ENCODE data around the gene ANKRD17.

The ANKRD17 gene

DNA sequence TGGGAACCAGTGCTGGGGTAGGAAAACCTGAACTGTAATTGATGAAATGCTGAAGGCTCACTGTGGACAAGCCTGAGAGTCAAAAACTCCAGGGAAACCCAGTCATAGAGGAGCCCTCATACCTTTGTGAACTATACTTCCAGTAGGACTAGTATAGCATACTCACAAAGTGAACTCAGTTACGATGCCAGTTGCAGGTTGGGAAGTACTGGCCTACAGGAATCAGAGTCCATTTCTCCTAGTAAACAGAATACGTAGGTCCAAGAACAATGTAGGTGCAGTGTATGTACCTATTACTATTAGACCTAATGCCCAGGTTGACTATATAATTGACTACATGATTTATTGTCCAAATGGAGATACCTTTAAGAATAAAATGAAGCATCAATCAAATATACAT is 8.5 kb upstream of the ANKRD17 start:
- no peaks in the 10 kb centered on the region for H3K9me3 ChIP-seq (ENCODE audit: insufficient read depth, low read depth, low read length)
- no peak overlapping the region for H2AFZ ChIP-seq (ENCODE audit: low read length)
- peaks cover 6% of the 10 kb centered on the region for H3K4me1 ChIP-seq (ENCODE audit: insufficient read depth, low read length, poor library complexity, severe bottlenecking)
- no peaks in the 10 kb centered on the region for H3K36me3 ChIP-seq (ENCODE audit: insufficient read depth, low read length)
- no peaks in the 10 kb centered on the region for H3K79me2 ChIP-seq (ENCODE audit: insufficient read depth, low read length)
- H3K4me3 ChIP-seq (ENCODE audit: low read length, poor library complexity, severe bottlenecking) = no peak overlapping the region
- H3K4me2 ChIP-seq (ENCODE audit: low read depth, low read length, poor library complexity, severe bottlenecking) = no peak overlapping the region
- TF ChIP-seq EZH2phosphoT487 (IDR thresholded peaks at IDR 0.05; ENCODE audit: borderline replicate concordance) = no peak
- TF ChIP-seq, protein P1, sequence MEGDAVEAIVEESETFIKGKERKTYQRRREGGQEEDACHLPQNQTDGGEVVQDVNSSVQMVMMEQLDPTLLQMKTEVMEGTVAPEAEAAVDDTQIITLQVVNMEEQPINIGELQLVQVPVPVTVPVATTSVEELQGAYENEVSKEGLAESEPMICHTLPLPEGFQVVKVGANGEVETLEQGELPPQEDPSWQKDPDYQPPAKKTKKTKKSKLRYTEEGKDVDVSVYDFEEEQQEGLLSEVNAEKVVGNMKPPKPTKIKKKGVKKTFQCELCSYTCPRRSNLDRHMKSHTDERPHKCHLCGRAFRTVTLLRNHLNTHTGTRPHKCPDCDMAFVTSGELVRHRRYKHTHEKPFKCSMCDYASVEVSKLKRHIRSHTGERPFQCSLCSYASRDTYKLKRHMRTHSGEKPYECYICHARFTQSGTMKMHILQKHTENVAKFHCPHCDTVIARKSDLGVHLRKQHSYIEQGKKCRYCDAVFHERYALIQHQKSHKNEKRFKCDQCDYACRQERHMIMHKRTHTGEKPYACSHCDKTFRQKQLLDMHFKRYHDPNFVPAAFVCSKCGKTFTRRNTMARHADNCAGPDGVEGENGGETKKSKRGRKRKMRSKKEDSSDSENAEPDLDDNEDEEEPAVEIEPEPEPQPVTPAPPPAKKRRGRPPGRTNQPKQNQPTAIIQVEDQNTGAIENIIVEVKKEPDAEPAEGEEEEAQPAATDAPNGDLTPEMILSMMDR (conservative IDR thresholded peaks at IDR 0.05; ENCODE audit: low read length) = no peak
- H4K20me1 ChIP-seq (ENCODE audit: insufficient read depth, low read length, poor library complexity, severe bottlenecking) = no peaks in the 10 kb centered on the region
- H3K27me3 ChIP-seq (ENCODE audit: insufficient read depth, low read length, poor library complexity, severe bottlenecking) = no peaks in the 10 kb centered on the region
- no peaks in the 10 kb centered on the region; the same call in 1 of the 2 replicates for H3F3A ChIP-seq (ENCODE audit: low read depth)
- H3K9me2 ChIP-seq (replicated peaks; ENCODE audit: low read depth, low read length) = no peaks in the 10 kb centered on the region
- H3K9ac ChIP-seq (ENCODE audit: low read depth, low read length, poor library complexity, severe bottlenecking) = no peak overlapping the region

DNA sequence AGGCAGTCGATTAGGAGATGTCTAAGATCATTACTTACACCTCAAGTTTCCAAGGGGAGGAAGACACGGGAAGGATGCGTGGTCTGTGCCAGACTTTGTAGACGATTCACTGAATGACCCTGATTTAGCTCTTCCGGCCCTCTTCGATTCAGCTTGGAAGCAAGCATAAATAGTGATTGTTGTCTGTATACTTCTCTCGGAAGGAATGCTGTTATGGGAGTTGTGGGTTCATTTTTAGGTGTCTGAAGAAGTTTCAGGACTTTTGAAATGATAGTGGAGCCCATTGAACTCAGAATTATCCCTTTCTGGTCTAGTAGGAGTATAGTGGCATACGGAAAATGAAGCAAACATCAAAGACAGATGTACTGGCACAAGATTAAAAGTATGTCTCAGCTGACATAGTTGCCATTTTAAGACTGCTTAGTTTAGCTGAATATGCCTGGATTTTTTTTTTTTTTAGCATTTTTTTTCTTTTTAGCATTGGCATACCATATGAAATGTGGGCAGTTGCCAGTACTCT is 1.0 kb upstream of the ANKRD17 start:
- H3K4me2 ChIP-seq (ENCODE audit: low read depth, low read length, poor library complexity, severe bottlenecking) = peak overlapping the region; percentile 96
- peaks cover 55% of the 10 kb centered on the region for H3K79me2 ChIP-seq (ENCODE audit: insufficient read depth, low read length)
- H3K27me3 ChIP-seq (ENCODE audit: insufficient read depth, low read length, poor library complexity, severe bottlenecking) = no peaks in the 10 kb centered on the region
- H2AFZ ChIP-seq (ENCODE audit: low read length) = peak overlapping the region; percentile 67
- no peaks in the 10 kb centered on the region for H3K36me3 ChIP-seq (ENCODE audit: insufficient read depth, low read length)
- H3K9me2 ChIP-seq (replicated peaks; ENCODE audit: low read depth, low read length) = no peaks in the 10 kb centered on the region
- H3K9me3 ChIP-seq (ENCODE audit: insufficient read depth, low read depth, low read length) = no peaks in the 10 kb centered on the region
- H3K4me3 ChIP-seq (ENCODE audit: low read length, poor library complexity, severe bottlenecking) = peak overlapping the region; percentile 94
- H4K20me1 ChIP-seq (ENCODE audit: insufficient read depth, low read length, poor library complexity, severe bottlenecking) = peaks cover 38% of the 10 kb centered on the region
- TF ChIP-seq, protein P1 (conservative IDR thresholded peaks at IDR 0.05; ENCODE audit: low read length) = no peak
- TF ChIP-seq EZH2phosphoT487 (IDR thresholded peaks at IDR 0.05; ENCODE audit: borderline replicate concordance) = no peak
- no peaks in the 10 kb centered on the region for H3F3A ChIP-seq (ENCODE audit: low read depth)
- H3K9ac ChIP-seq (ENCODE audit: low read depth, low read length, poor library complexity, severe bottlenecking) = peak overlapping the region; percentile 93
- H3K4me1 ChIP-seq (ENCODE audit: insufficient read depth, low read length, poor library complexity, severe bottlenecking) = peaks cover 39% of the 10 kb centered on the region

DNA sequence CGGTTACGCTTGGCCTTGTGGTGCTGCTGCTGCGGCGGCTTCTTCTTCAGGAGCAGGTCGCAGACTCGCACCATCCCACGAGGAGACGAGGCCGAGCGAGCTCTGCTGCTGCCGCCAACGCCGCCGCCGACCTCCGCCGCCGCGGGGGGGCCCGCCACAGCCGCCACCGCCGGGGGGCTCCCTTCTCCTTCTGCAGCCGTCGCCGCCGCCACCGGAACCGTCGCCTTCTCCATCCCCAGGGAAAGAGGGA is 237 bp downstream of the ANKRD17 start:
- Histone ChIP-seq H3K9me2 (replicated peaks; ENCODE audit: low read depth, low read length) (no peaks in the 10 kb centered on the region), H3K4me1 (ENCODE audit: insufficient read depth, low read length, poor library complexity, severe bottlenecking) (peaks cover 51% of the 10 kb centered on the region), H2AFZ (ENCODE audit: low read length) (peak overlapping the region; percentile 67), H3K9ac (ENCODE audit: low read depth, low read length, poor library complexity, severe bottlenecking) (peak overlapping the region; percentile 93), H3K27me3 (ENCODE audit: insufficient read depth, low read length, poor library complexity, severe bottlenecking) (no peaks in the 10 kb centered on the region), H3K79me2 (ENCODE audit: insufficient read depth, low read length) (peaks cover 68% of the 10 kb centered on the region), H3K4me2 (ENCODE audit: low read depth, low read length, poor library complexity, severe bottlenecking) (peak overlapping the region; percentile 96), H3K9me3 (ENCODE audit: insufficient read depth, low read depth, low read length) (no peaks in the 10 kb centered on the region), H3F3A (ENCODE audit: low read depth) (no peaks in the 10 kb centered on the region), H3K36me3 (ENCODE audit: insufficient read depth, low read length) (peaks cover 3% of the 10 kb centered on the region; the same call in 1 of the 2 replicates), H3K4me3 (ENCODE audit: low read length, poor library complexity, severe bottlenecking) (peak overlapping the region; percentile 94), H4K20me1 (ENCODE audit: insufficient read depth, low read length, poor library complexity, severe bottlenecking) (peaks cover 51% of the 10 kb centered on the region)
- TF ChIP-seq, protein P1 (conservative IDR thresholded peaks at IDR 0.05; ENCODE audit: low read length) = no peak; the same call in 1 of the 2 replicates
- no peak for TF ChIP-seq EZH2phosphoT487 (IDR thresholded peaks at IDR 0.05; ENCODE audit: borderline replicate concordance)
